Neural cell (in vitro differentiated cells): ENCODE results near the gene LILRB5.

Experiments
- CTCF ChIP-seq: fragments of 450-650 bp; IDR thresholded peaks from 2 replicates; pipeline ENCODE4 v1.5.1; 2014; ENCODE audit warnings: antibody characterized with exemption, mild to moderate bottlenecking, moderate library complexity; ENCODE audit not compliant: poor library complexity, severe bottlenecking
- EZH2 ChIP-seq: fragments of 200-600, 300-800 bp; shearing (Covaris generic), sonication (generic); IDR thresholded peaks from 2 replicates; pipeline ENCODE4 v1.6.1; 2014; ENCODE audit warnings: antibody characterized with exemption, low read length, borderline replicate concordance, mild to moderate bottlenecking; ENCODE audit not compliant: insufficient read depth, poor library complexity, severe bottlenecking

DNA sequence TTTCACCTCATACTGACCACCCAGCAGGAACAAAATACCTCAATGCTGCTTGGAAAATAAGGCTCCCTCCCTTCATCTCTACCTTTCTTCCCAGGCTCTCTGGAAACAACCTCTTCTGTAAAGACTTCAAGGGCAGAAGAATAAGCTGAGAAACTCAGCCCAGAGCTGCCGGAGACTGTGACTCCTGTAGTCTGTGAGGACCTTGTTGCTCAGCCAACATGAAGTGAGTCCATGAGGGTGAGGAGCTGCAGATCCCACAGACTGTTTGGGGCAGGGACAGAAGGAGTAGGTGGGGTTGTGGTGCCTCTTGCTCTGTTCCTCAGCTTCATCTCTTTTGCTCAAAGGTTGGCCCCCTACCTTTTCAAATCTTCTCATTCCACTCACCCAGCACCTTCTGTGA lies 48.1 kb upstream of the LILRB5 start:
- TF ChIP-seq EZH2 = no peak
- no peak for TF ChIP-seq CTCF
